Measurements from ENCODE around the gene HELZ2.

DNA sequence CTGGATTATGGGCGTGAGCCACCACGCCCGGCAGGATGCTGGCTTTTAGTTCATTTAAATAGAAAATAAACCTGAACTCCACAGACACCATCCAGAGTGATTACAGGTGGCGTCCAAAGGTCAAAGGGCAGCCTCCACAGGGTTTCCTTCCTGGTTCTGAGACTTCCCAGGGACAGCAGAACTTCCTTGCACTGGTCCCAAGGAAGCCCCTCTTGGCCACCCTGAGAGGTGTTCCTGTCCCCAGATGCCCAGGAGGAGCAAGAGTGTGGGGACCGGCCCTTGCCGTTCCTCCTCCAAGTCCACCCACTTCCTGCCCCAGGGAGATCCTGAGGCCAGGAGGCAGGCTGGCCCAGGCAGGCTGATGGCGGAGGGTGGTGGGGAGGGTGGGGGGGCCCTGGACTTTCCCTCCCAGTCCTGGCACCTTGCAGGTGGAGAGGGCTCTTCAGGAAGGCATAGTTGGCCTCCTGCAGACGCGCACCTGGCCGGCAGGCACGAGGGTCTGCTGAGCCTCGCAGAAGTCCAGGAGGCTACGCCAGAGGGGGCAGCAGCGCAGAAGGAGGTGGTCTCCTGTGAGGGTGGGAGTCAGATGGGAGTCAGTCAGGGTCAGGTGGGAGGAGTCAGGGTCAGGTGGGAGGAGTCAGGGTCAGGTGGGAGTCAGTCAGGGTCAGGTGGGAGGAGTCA lies 15.1 kb downstream of the HELZ2 start:
- TF ChIP-seq, protein P1, sequence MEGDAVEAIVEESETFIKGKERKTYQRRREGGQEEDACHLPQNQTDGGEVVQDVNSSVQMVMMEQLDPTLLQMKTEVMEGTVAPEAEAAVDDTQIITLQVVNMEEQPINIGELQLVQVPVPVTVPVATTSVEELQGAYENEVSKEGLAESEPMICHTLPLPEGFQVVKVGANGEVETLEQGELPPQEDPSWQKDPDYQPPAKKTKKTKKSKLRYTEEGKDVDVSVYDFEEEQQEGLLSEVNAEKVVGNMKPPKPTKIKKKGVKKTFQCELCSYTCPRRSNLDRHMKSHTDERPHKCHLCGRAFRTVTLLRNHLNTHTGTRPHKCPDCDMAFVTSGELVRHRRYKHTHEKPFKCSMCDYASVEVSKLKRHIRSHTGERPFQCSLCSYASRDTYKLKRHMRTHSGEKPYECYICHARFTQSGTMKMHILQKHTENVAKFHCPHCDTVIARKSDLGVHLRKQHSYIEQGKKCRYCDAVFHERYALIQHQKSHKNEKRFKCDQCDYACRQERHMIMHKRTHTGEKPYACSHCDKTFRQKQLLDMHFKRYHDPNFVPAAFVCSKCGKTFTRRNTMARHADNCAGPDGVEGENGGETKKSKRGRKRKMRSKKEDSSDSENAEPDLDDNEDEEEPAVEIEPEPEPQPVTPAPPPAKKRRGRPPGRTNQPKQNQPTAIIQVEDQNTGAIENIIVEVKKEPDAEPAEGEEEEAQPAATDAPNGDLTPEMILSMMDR (IDR thresholded peaks at IDR 0.05): no peak
- no peak for TF ChIP-seq EZH2 (IDR thresholded peaks at IDR 0.05; ENCODE audit: borderline replicate concordance, insufficient read depth, low read depth, low read length, poor library complexity, severe bottlenecking)
